ENCODE results near the gene MYLK3.

Gene MYLK3

DNA sequence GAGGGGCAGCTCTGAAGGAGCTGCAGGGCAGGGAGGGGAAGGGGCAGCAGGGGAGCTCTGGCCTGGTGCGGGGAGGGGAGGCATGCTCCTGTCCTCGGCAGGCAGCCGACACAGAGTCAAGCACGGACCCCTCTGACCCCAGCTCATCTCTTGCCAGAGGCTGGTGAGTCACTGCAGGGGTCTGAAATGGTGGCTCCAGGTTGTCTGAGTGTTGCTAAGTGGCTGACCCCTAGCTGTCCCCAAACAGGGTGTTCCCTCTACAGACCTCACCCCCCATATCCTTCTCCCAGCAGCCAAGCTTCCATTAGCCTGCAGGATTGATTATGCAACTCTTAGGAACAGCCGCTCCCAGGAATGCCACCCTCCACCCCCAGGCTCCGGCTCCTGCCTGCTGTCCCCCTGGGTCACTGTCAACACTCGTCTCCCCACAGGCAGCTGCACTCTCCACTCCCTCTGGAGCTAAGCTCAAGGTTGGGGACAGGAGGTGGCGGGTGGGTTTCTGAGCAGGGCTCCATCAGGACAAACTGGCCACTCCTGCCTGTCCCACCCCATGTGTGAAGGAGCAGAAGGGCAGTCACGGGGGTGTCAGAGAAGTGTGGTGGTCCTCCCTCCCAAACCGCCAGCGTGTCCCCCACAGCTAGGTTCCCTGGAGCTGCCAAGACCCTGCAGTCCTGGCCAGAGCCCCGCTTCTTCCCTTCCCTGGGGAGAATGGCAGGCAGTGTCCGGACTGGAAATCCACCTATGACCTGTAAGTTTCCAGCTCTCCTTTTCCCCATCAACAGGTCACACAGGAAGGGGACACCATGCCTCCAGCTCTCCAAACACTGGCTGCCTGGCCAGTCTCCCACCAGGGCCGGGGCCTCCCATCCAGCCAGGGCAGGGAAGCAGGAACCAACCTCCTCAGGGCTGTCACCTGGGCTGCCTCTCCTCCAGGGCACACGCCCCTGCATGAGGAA lies 1.0 kb downstream of the MYLK3 start:
- H3K4me3 ChIP-seq (ENCODE audit: low read depth, low read length), result no peak overlapping the region
- TF ChIP-seq, protein P1, sequence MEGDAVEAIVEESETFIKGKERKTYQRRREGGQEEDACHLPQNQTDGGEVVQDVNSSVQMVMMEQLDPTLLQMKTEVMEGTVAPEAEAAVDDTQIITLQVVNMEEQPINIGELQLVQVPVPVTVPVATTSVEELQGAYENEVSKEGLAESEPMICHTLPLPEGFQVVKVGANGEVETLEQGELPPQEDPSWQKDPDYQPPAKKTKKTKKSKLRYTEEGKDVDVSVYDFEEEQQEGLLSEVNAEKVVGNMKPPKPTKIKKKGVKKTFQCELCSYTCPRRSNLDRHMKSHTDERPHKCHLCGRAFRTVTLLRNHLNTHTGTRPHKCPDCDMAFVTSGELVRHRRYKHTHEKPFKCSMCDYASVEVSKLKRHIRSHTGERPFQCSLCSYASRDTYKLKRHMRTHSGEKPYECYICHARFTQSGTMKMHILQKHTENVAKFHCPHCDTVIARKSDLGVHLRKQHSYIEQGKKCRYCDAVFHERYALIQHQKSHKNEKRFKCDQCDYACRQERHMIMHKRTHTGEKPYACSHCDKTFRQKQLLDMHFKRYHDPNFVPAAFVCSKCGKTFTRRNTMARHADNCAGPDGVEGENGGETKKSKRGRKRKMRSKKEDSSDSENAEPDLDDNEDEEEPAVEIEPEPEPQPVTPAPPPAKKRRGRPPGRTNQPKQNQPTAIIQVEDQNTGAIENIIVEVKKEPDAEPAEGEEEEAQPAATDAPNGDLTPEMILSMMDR (IDR thresholded peaks at IDR 0.05; ENCODE audit: borderline replicate concordance, insufficient read depth, low read depth, low read length), result no peak

- H3K4me3 ChIP-seq (ENCODE audit: low read depth, low read length), result no peak overlapping the region
- TF ChIP-seq, protein P1 (IDR thresholded peaks at IDR 0.05; ENCODE audit: borderline replicate concordance, insufficient read depth, low read depth, low read length), result no peak
Measured at GRCh38 chr16:46745617-46746016, 2.5 kb downstream of the MYLK3 start.

GRCh38 chr16:46743232-46743719 lies 4.9 kb downstream of the MYLK3 start:
- no peak overlapping the region for H3K4me3 ChIP-seq (ENCODE audit: low read depth, low read length)
- TF ChIP-seq, protein P1 (IDR thresholded peaks at IDR 0.05; ENCODE audit: borderline replicate concordance, insufficient read depth, low read depth, low read length), result no peak

DNA sequence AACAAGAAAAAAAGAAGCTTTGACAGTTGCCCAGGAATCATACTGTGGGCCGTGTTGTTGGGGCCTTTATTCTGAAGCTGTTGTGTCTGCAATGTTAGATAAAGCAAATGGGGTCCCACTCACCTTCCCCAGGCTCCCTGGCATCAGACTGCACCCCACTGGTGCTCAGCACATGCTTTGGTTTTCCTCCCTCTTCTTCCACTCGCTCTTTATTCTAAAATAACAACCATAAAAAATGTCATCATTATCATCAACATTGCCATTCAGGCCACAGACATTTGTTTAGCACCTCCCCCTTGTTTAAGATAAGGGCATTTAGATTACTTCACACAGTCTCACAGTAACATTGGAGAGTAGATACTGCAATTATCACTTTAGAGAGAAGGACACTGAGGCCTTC lies 8.2 kb downstream of the MYLK3 start:
- TF ChIP-seq, protein P1 (IDR thresholded peaks at IDR 0.05; ENCODE audit: borderline replicate concordance, insufficient read depth, low read depth, low read length), result no peak
- H3K4me3 ChIP-seq (ENCODE audit: low read depth, low read length), result no peak overlapping the region

- TF ChIP-seq, protein P1 (IDR thresholded peaks at IDR 0.05; ENCODE audit: borderline replicate concordance, insufficient read depth, low read depth, low read length), result no peak
- no peak overlapping the region for H3K4me3 ChIP-seq (ENCODE audit: low read depth, low read length)
Measured at GRCh38 chr16:46737621-46738214, 10.4 kb downstream of the MYLK3 start.

DNA sequence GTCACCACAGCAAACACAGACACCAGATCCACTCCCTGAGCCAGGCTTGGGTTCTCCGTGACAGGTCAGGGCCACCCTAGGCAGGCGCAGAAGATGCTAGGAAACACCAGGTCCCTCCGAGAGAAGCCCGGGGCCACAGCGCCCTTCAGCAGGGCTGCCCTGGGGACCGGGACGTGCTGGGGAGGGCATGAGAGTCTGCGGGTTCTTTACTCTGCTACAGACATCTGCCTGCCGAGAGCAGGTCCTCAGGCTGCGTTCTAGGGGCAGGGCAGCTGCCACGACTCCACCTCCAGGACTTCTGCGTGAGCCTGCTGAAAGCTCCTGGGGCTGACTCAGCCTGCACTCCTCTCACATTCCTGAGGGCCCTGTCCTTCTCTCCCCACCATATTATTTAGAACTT lies 11.4 kb downstream of the MYLK3 start:
- no peak overlapping the region for H3K4me3 ChIP-seq (ENCODE audit: low read depth, low read length)
- TF ChIP-seq, protein P1 (IDR thresholded peaks at IDR 0.05; ENCODE audit: borderline replicate concordance, insufficient read depth, low read depth, low read length), result no peak

Measured in GM12875 (cell line).